ES-I3 (cell line): ENCODE data around the gene CACNA2D1.

Experiments
- H3K36me3 ChIP-seq: 2 replicates; pipeline ENCODE4 v1.6.1; 2013; ENCODE audit warnings: mild to moderate bottlenecking, low read length, control low read depth, moderate library complexity; ENCODE audit not compliant: insufficient read depth
- H3K4me1 ChIP-seq: 2 replicates; pipeline ENCODE4 v1.6.1; 2013; ENCODE audit warnings: mild to moderate bottlenecking, control low read depth, low read length; ENCODE audit not compliant: insufficient read depth
- H3K9ac ChIP-seq: 2 replicates; pipeline ENCODE4 v1.6.1; 2013; ENCODE audit warnings: low read depth, mild to moderate bottlenecking, low read length, moderate library complexity
- H3K9me3 ChIP-seq: 2 replicates; pipeline ENCODE4 v1.6.1; 2013; ENCODE audit warnings: mild to moderate bottlenecking, low read length, moderate library complexity; ENCODE audit not compliant: control insufficient read depth, insufficient read depth

Gene CACNA2D1

DNA sequence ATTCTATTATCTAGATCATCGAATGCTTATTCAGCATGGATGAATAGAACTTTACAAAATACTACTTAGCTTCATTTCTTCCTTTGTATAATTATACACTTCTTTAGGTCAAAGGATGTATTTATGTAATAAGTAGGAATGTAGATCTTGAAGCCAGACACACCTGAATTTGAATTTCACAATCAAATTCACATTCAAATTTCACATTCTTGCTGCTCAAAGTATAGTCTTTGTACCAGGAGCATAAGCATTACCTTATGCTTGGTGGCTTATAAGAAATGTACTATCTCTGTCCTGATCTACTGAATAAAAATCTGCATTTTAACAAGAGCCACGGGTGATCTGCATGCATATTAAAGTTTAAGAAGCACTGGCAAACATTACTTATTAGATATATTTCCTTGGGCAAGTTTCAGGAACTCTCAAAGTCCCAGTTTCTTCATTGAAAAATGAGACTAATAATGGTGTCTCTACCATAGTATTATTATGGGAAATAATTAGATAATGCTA, 112.8 kb downstream of the CACNA2D1 start:
- H3K9ac ChIP-seq, result no peak overlapping the region
- H3K36me3 ChIP-seq, result no peaks in the 10 kb centered on the region
- no peaks in the 10 kb centered on the region for H3K4me1 ChIP-seq
- no peaks in the 10 kb centered on the region for H3K9me3 ChIP-seq

DNA sequence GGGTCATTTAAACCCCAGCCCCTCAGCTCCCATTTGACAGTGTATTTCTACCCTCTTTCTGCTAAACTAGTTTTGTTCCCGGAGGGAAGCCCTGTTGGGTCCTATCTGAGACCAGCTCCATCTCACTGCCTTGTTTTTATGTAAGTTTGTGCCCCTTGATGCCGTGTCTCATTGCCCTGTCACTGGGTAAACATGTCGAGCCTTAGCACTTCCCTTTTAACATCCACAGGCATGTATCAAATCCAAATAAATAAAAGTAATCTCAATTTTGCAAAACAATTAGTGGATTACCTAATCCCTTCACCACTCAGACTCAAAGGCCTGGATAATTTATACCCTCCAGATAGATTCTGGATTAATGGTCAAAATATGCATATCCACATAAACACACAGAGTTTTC, 115.7 kb downstream of the CACNA2D1 start:
- Histone ChIP-seq H3K9ac (no peak overlapping the region), H3K9me3 (no peaks in the 10 kb centered on the region), H3K4me1 (no peaks in the 10 kb centered on the region), H3K36me3 (no peaks in the 10 kb centered on the region)

DNA sequence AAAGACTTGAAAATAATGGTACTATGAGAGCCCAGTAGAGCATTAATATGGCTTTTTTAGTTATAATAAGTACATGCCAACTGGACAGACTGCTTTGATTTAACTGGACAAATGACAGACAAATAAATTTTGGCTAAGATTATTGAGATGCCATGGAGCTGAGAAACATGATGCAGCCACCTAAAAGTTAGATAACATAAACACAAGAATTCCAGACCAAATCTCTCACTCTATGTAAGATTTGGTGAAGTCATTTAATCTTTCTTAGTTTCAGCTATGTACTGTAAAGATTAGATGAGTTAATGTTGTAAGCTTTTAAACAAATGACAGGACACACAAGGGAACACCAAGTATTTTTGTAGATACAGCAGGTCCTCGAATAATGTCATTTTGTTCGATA, 118.2 kb downstream of the CACNA2D1 start:
- H3K36me3 ChIP-seq, result no peaks in the 10 kb centered on the region
- H3K9ac ChIP-seq, result no peak overlapping the region
- no peaks in the 10 kb centered on the region for H3K9me3 ChIP-seq
- H3K4me1 ChIP-seq, result no peaks in the 10 kb centered on the region

- H3K9me3 ChIP-seq, result no peaks in the 10 kb centered on the region
- H3K4me1 ChIP-seq, result no peaks in the 10 kb centered on the region
- H3K36me3 ChIP-seq, result no peaks in the 10 kb centered on the region
- H3K9ac ChIP-seq, result no peak overlapping the region
These were observed 119.8 kb downstream of the CACNA2D1 start for GRCh38 chr7:82323806-82324205.

DNA sequence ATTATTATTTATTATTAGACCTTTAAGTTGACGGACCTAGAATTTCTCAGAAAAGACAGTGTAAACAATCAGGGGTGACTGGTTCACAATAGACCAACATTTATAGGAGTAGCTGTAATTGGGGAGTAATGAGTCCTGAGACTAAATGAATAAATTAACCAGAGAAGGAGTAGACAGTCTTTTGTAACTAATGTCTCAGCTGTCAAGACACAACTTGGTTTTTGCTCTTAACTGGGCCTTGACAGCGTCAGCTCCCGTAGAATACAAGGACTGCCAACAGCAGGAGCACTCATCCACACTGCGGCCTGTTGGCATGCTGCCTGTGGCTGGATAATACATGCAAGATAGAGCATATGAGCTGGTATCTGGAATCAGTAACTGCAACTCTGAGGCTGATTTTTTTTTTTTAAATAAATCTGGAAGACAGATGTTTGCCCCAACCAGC, 123.9 kb downstream of the CACNA2D1 start:
- H3K36me3 ChIP-seq, result no peaks in the 10 kb centered on the region
- no peak overlapping the region for H3K9ac ChIP-seq
- H3K9me3 ChIP-seq, result no peaks in the 10 kb centered on the region
- H3K4me1 ChIP-seq, result no peaks in the 10 kb centered on the region

DNA sequence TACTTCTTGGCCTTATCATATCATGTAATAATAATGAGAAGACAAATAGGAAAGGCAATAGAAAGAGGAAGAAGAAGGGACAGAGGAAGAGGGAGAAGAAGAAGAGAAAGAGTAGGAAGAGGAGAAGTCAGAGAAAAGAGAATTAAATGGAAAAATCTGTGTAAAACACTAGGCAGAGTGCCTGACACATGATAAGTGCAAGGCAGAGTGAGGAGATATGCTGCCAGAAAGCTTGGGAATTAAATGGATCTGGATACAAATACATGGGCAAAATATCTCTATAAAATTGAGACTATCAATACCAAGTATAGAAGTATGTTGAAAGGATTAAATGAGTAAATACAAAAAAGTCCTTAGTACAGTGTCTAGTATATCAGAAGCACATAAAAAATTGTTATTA, 124.8 kb downstream of the CACNA2D1 start:
- H3K9ac ChIP-seq, result no peak overlapping the region
- H3K4me1 ChIP-seq, result no peaks in the 10 kb centered on the region
- H3K36me3 ChIP-seq, result no peaks in the 10 kb centered on the region
- H3K9me3 ChIP-seq, result no peaks in the 10 kb centered on the region

GRCh38 chr7:82317760-82318159, 125.8 kb downstream of the CACNA2D1 start:
- Histone ChIP-seq H3K36me3 (no peaks in the 10 kb centered on the region), H3K9ac (no peak overlapping the region), H3K9me3 (no peaks in the 10 kb centered on the region), H3K4me1 (no peaks in the 10 kb centered on the region; the same call in 1 of the 2 replicates)

DNA sequence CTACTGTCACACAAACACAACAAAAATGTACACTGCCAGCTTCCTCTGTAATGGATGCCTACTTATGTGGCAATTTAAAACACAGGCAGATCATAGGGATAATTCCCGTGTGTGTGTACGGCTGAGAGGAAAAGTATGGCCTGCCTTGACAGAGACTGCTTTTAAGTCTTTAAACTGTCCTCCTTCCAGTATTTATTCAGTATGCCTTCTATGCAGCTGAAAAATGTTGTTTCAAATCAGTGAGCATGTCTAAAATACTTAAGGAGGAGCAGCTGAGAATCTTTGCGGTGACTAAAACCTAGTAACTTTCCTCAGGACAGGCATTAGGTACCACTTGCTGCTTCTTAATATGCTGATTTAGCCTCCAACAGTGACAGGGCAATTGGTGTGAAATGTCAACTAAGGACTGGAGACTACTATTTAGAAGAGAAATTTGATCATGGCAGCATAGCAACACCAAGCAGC, 126.3 kb downstream of the CACNA2D1 start:
- Histone ChIP-seq H3K36me3 (no peaks in the 10 kb centered on the region), H3K9me3 (no peaks in the 10 kb centered on the region), H3K4me1 (no peaks in the 10 kb centered on the region; the same call in 1 of the 2 replicates), H3K9ac (no peak overlapping the region)

- Histone ChIP-seq H3K9me3 (no peaks in the 10 kb centered on the region), H3K36me3 (peaks cover 3% of the 10 kb centered on the region; the same call in 1 of the 2 replicates), H3K9ac (no peak overlapping the region), H3K4me1 (no peaks in the 10 kb centered on the region; the same call in 1 of the 2 replicates)
These were observed 130.3 kb downstream of the CACNA2D1 start for GRCh38 chr7:82313269-82313668.

DNA sequence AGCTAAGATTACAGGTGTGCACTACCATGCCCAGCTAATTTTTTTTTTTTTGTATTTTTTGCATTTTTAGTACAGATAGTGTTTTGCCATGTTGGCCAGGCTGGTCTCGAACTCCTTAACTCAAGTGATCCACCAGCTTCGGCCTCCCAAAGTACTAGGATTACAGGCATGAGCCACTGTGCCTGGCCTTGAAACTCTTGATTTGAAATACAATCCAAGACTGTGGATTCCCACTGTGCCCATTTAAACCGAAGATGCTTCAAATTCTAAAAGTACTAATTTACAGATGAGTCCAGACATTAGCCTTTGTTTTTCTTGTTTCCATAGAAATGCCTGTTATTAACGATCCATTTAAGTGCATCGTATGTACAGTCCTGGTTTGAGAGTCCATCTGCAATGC, 130.9 kb downstream of the CACNA2D1 start:
- Histone ChIP-seq H3K36me3 (peaks cover 3% of the 10 kb centered on the region; the same call in 1 of the 2 replicates), H3K4me1 (no peaks in the 10 kb centered on the region; the same call in 1 of the 2 replicates), H3K9me3 (no peaks in the 10 kb centered on the region), H3K9ac (no peak overlapping the region)

DNA sequence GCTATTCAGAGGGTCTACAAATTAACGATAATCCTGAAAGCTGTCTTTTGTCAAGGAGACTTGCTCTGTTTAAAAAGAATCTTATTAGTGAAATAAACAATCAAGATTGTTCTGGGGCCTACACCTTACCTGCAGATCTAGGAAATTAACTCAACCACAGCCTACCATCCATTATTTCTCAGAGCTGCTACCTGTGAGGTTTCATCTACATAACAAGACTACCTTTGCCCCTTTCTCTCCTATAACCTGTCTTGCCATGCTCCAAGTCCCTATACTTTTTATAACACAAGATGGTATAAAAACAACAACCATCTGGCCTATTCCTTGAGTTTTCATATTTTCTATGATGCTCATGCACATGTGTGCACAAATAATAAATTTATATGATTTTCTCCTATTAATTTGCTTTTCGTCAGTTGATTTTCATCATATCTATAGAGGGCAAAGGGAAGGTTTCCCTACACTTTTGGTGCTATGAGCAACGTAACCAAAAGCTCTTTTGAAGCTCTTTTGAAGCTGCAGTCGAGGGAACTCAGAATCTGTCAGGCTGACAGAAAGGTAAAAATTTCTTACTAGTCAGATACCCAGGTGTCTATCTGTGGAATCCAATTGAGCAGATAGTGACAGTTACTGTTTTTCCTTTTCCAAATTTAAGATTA, 138.1 kb downstream of the CACNA2D1 start:
- no peak overlapping the region for H3K9ac ChIP-seq
- H3K4me1 ChIP-seq, result no peaks in the 10 kb centered on the region
- no peaks in the 10 kb centered on the region for H3K9me3 ChIP-seq
- H3K36me3 ChIP-seq, result peaks cover 3% of the 10 kb centered on the region; the same call in 1 of the 2 replicates

- Histone ChIP-seq H3K9ac (no peak overlapping the region), H3K4me1 (peaks cover 2% of the 10 kb centered on the region; the same call in 1 of the 2 replicates), H3K36me3 (no peaks in the 10 kb centered on the region), H3K9me3 (peaks cover 2% of the 10 kb centered on the region; the same call in 1 of the 2 replicates)
These were observed 148.7 kb downstream of the CACNA2D1 start for GRCh38 chr7:82294865-82295264.

- no peaks in the 10 kb centered on the region for H3K36me3 ChIP-seq
- no peak overlapping the region for H3K9ac ChIP-seq
- peaks cover 2% of the 10 kb centered on the region; the same call in 1 of the 2 replicates for H3K9me3 ChIP-seq
- peaks cover 7% of the 10 kb centered on the region; the same call in 1 of the 2 replicates for H3K4me1 ChIP-seq
These were observed 149.2 kb downstream of the CACNA2D1 start for GRCh38 chr7:82294382-82294784.

- H3K9ac ChIP-seq, result no peak overlapping the region
- no peaks in the 10 kb centered on the region for H3K36me3 ChIP-seq
- H3K4me1 ChIP-seq, result peaks cover 11% of the 10 kb centered on the region; the same call in 1 of the 2 replicates
- H3K9me3 ChIP-seq, result peaks cover 2% of the 10 kb centered on the region; the same call in 1 of the 2 replicates
These were observed 150.1 kb downstream of the CACNA2D1 start for GRCh38 chr7:82293467-82293866.

DNA sequence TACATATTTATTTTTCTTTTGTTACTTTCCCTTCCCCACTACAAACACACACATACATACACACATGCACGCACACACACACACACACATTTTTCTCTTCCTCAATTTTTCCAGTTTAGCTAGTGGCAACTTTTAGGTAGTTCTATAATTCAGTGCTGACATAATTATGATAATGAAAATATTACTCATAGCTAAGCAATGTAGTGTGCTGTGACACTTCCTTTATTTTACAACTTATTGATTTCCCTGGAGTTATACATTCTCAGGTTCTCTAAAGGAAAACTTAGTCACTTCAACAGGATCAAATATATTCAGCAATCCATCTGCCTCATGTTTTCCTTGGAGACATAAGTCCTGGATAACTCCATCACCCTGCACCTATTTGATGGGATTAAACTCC, 151.6 kb downstream of the CACNA2D1 start:
- peaks cover 2% of the 10 kb centered on the region; the same call in 1 of the 2 replicates for H3K9me3 ChIP-seq
- H3K4me1 ChIP-seq, result peaks cover 15% of the 10 kb centered on the region; the same call in 1 of the 2 replicates
- no peaks in the 10 kb centered on the region for H3K36me3 ChIP-seq
- no peak overlapping the region for H3K9ac ChIP-seq
